K562 (cell line): ENCODE measurements around the gene CEBPZ. TPM values are rescaled to one million over a fixed set of nuclear protein-coding genes. Genes with fewer than 3 reads are reported as not detected.
A peak's percentile ranks its signal among the peaks of the same experiment; 100 is the strongest.

ENCODE experiments used
- AFF1 ChIP-seq, 2 experiments: fragments of 450-650 bp; IDR thresholded peaks; 2 replicates each; pipeline ENCODE4 v1.6.1; 2018; ENCODE audit warnings: mild to moderate bottlenecking in 2 of 2, low read depth in 1 of 2; ENCODE audit not compliant: partially characterized antibody in 2 of 2
- CBX2 ChIP-seq: fragments of 200-600 bp; sonication (generic); IDR thresholded peaks from one replicate; pipeline ENCODE4 v1.6.1; 2012; ENCODE audit warnings: mild to moderate bottlenecking, low read length, inconsistent platforms; ENCODE audit not compliant: insufficient read depth, poor library complexity, severe bottlenecking
- CEBPG ChIP-seq, 3 experiments: fragments of 200-800 bp in 1 of 3; sonication (Bioruptor generic) in 1 of 3; sonication (generic) in 1 of 3; formaldehyde crosslinking in 1 of 3; IDR thresholded peaks in 2 of 3; conservative IDR thresholded peaks in 1 of 3; 2 replicates each; pipeline versions ENCODE4 v1.6.1 to v1.8.0; 2016 to 2022; ENCODE audit warnings: missing compliant biosample characterization in 2 of 3, missing genetic modification characterization in 2 of 3, mild to moderate bottlenecking in 1 of 3, missing genetic modification reagents in 1 of 3
- GATAD2A ChIP-seq: fragments of 450-650 bp; IDR thresholded peaks from 2 replicates; pipeline ENCODE4 v1.6.1; 2017
- MYC ChIP-seq, 2 experiments: fragments of 250-450 bp in 1 of 2; sonication (Bioruptor Pico) in 1 of 2; IDR thresholded peaks; 2 replicates each; pipeline versions ENCODE4 v1.5.1 to v1.6.1; 2012 to 2021; ENCODE audit warnings: low read depth in 2 of 2, borderline replicate concordance in 1 of 2, improper control_type of control experiment in 1 of 2, low read length in 1 of 2, mild to moderate bottlenecking in 1 of 2, moderate library complexity in 1 of 2
- RERE ChIP-seq: sonication (generic); formaldehyde crosslinking; IDR thresholded peaks from 2 replicates; pipeline ENCODE4 v1.8.0; 2023; ENCODE audit warnings: missing genetic modification reagents, mild to moderate bottlenecking, borderline replicate concordance
- RREB1 ChIP-seq: fragments of 250-450 bp; sonication (Bioruptor Pico); IDR thresholded peaks from 2 replicates; pipeline ENCODE4 v1.4.0; 2020
- TARDBP ChIP-seq: fragments of 450-650 bp; IDR thresholded peaks from 2 replicates; pipeline ENCODE4 v1.6.1; 2016
- TRIM24 ChIP-seq, 2 experiments: fragments of 450-650 bp; IDR thresholded peaks; 2 replicates each; pipeline ENCODE4 v1.6.1; 2016
- ZNF274 ChIP-seq: IDR thresholded peaks from 2 replicates; pipeline ENCODE4 v1.6.1; 2011; ENCODE audit warnings: low read depth, mild to moderate bottlenecking, low read length, moderate library complexity, borderline replicate concordance
- ZNF584 ChIP-seq: fragments of 200-800 bp; sonication (Bioruptor generic); IDR thresholded peaks from 2 replicates; pipeline ENCODE4 v1.6.1; 2016; ENCODE audit warnings: low read depth, mild to moderate bottlenecking, missing genetic modification characterization, missing compliant biosample characterization
- polyA plus RNA-seq, 8 experiments: library from polyadenylated mRNA; depleted of rRNA in 4 of 8; stranded (reverse) in 5 of 8; unstranded in 3 of 8; fragments of >200 nt; fragmentation: Nextera tagmentation in 2 of 8; fragmentation: Illumina TruSeq in 1 of 8; extraction: Ambion mirVana in 2 of 8; extraction: Trizol in 1 of 8; gene quantifications; 2 replicates each; pipeline versions ENCODE4 v1.2.1 to v1.2.3, GENCODE V29; 2011 to 2014; ENCODE audit warnings: inconsistent platforms in 1 of 8, missing spikeins in 1 of 8
- total RNA-seq, 7 experiments: library from RNA; depleted of rRNA in 6 of 7; stranded (reverse); fragments of >200 nt in 6 of 7; fragmentation: Illumina TruSeq in 2 of 7; extraction: Trizol in 2 of 7; gene quantifications; 2 replicates each; pipeline versions ENCODE4 v1.2.1 to v1.2.3, GENCODE V29; 2011 to 2021; ENCODE audit warnings: low replicate concordance in 1 of 7

The CEBPZ gene
- total and polyA plus RNA-seq, 9 of the 15 experiments (the other 6 are each of a cell fraction or from before 2014, with no cell fraction given): 49.7 to 160 (median 82.8) TPM

GRCh38 chr2:37190290-37190689 lies 41.1 kb downstream of the CEBPZ start (continued):
- TF ChIP-seq RREB1 (CRISPR knock-in tag): no peak
- peak; percentile 50 to 58; a peak in 2 of 4 replicates for TF ChIP-seq TRIM24 (IDR thresholded peaks at IDR 0.05)
- TF ChIP-seq GATAD2A: no peak
- TF ChIP-seq ZNF584 (CRISPR knock-in tag): peak; percentile 39; the same call in 1 of the 2 replicates
- TF ChIP-seq CBX2: no peak
- no peak for TF ChIP-seq ZNF274
- no peak for TF ChIP-seq TARDBP
- TF ChIP-seq AFF1 (IDR thresholded peaks at IDR 0.05; ENCODE audit: low read depth in 1 of 2, partially characterized antibody in 2 of 2): no peak
- TF ChIP-seq CEBPG (CRISPR knock-in tag; IDR thresholded peaks at IDR 0.05): no peak
- peak; percentile 20 to 90; a peak in 2 of 4 replicates for TF ChIP-seq CEBPG (tag; conservative IDR thresholded peaks at IDR 0.05 in 1 of 2, IDR thresholded peaks at IDR 0.05 in 1 of 2)
- no peak for TF ChIP-seq RERE (CRISPR knock-in tag)
- no peak for TF ChIP-seq MYC (IDR thresholded peaks at IDR 0.05; ENCODE audit: low read depth, low read length)
- TF ChIP-seq MYC (CRISPR knock-in tag; IDR thresholded peaks at IDR 0.05; ENCODE audit: borderline replicate concordance, low read depth): no peak
